Neuronal stem cell (in vitro differentiated cells): ENCODE data around the gene TNFSF15.

Experiments
- DNase-seq: peaks from one replicate; pipeline ENCODE4 v3.0.0-alpha.2; 2013; ENCODE audit warnings: low spot score
- H2AFZ ChIP-seq: one replicate; pipeline ENCODE4 v1.6.1; 2013; ENCODE audit warnings: mild to moderate bottlenecking, low read length, inconsistent platforms
- H2AK5ac ChIP-seq: 2 replicates; pipeline ENCODE4 v1.6.1; 2013; ENCODE audit warnings: low read depth, mild to moderate bottlenecking, inconsistent platforms, low read length, moderate library complexity, mixed read lengths
- H2BK120ac ChIP-seq: 2 replicates; pipeline ENCODE4 v1.6.1; 2013; ENCODE audit warnings: low read depth, mild to moderate bottlenecking, inconsistent platforms, low read length, moderate library complexity, mixed read lengths
- H2BK12ac ChIP-seq: one replicate; pipeline ENCODE4 v1.6.1; 2013; ENCODE audit warnings: low read length, inconsistent platforms
- H2BK15ac ChIP-seq: 2 replicates; pipeline ENCODE4 v1.6.1; 2013; ENCODE audit warnings: mild to moderate bottlenecking, low read length, inconsistent platforms, mixed read lengths
- H2BK5ac ChIP-seq: one replicate; pipeline ENCODE4 v1.6.1; 2013; ENCODE audit warnings: inconsistent platforms, mild to moderate bottlenecking, low read length, moderate library complexity
- H3K14ac ChIP-seq: one replicate; pipeline ENCODE4 v1.6.1; 2013; ENCODE audit warnings: low read length, inconsistent platforms
- H3K18ac ChIP-seq: 2 replicates; pipeline ENCODE4 v1.6.1; 2013; ENCODE audit warnings: low read length, inconsistent platforms
- H3K23ac ChIP-seq: 2 replicates; pipeline ENCODE4 v1.6.1; 2013; ENCODE audit warnings: low read depth, mild to moderate bottlenecking, mixed read lengths, low read length, inconsistent platforms; ENCODE audit not compliant: poor library complexity
- H3K27ac ChIP-seq: replicated peaks from 3 replicates; pipeline ENCODE4 v1.5.1; 2013; ENCODE audit warnings: low read length, inconsistent platforms
- H3K27me3 ChIP-seq, 3 experiments: 2 replicates each; pipeline ENCODE4 v1.6.1; 2013; ENCODE audit warnings: low read length in 3 of 3, mild to moderate bottlenecking in 2 of 3, inconsistent platforms in 1 of 3, low read depth in 1 of 3, mixed read lengths in 1 of 3, moderate library complexity in 1 of 3; ENCODE audit not compliant: control insufficient read depth in 3 of 3, insufficient read depth in 3 of 3
- H3K36me3 ChIP-seq, 2 donors: replicated peaks in 1 of 2; 2 replicates each; pipeline ENCODE4 v1.6.1; 2013; ENCODE audit warnings: low read length in 2 of 2; ENCODE audit not compliant: control insufficient read depth in 2 of 2, insufficient read depth in 2 of 2
- H3K4ac ChIP-seq: 2 replicates; pipeline ENCODE4 v1.6.1; 2013; ENCODE audit warnings: inconsistent platforms, mild to moderate bottlenecking, low read length, moderate library complexity
- H3K4me1 ChIP-seq, 2 donors: 1 replicate in 1 of 2; 2 replicates in 1 of 2; pipeline ENCODE4 v1.6.1; 2013; ENCODE audit warnings: low read length in 2 of 2, low read depth in 1 of 2; ENCODE audit not compliant: control insufficient read depth in 2 of 2, insufficient read depth in 1 of 2
- H3K4me2 ChIP-seq: one replicate; pipeline ENCODE4 v1.6.1; 2013; ENCODE audit warnings: mild to moderate bottlenecking, low read length, inconsistent platforms; ENCODE audit not compliant: insufficient read depth, poor library complexity, severe bottlenecking
- H3K4me3 ChIP-seq, 2 donors: 2 replicates each; pipeline ENCODE4 v1.5.1; 2013; ENCODE audit warnings: low read length in 2 of 2, mild to moderate bottlenecking in 2 of 2, inconsistent platforms in 1 of 2, moderate library complexity in 1 of 2
- H3K79me1 ChIP-seq: one replicate; pipeline ENCODE4 v1.6.1; 2013; ENCODE audit warnings: low read depth, mild to moderate bottlenecking, inconsistent platforms, low read length, moderate library complexity
- H3K9ac ChIP-seq: one replicate; pipeline ENCODE4 v1.6.1; 2013; ENCODE audit warnings: mild to moderate bottlenecking, low read depth, low read length, inconsistent platforms; ENCODE audit not compliant: poor library complexity
- H3K9me3 ChIP-seq, 2 donors: replicated peaks in 1 of 2; 2 replicates each; pipeline versions ENCODE3 to v1.6.1; 2013; ENCODE audit warnings: low read length in 2 of 2, mild to moderate bottlenecking in 2 of 2, inconsistent platforms in 1 of 2, low read depth in 1 of 2, mixed read lengths in 1 of 2, moderate library complexity in 1 of 2; ENCODE audit not compliant: control insufficient read depth in 2 of 2, insufficient read depth in 1 of 2
- H4K8ac ChIP-seq: one replicate; pipeline ENCODE4 v1.6.1; 2013; ENCODE audit warnings: low read depth, mild to moderate bottlenecking, inconsistent platforms, low read length, moderate library complexity
- H4K91ac ChIP-seq: one replicate; pipeline ENCODE4 v1.6.1; 2013; ENCODE audit warnings: low read length, low read depth, mild to moderate bottlenecking, inconsistent platforms; ENCODE audit not compliant: poor library complexity
- WGBS, 2 donors: extraction: QIAGEN DNeasy Blood & Tissue Kit; methylation state at CpG; one replicate each; pipeline ENCODE4 v1.1.7; 2013; ENCODE audit warnings: missing lambda C conversion rate in 2 of 2, mixed read lengths in 1 of 2; ENCODE audit not compliant: insufficient read length in 2 of 2, insufficient replicate concordance in 1 of 2; ENCODE audit errors: extremely low coverage in 2 of 2; 5-methylcytosine and 5-hydroxymethylcytosine counted together

Gene TNFSF15

GRCh38 chr9:114837923-114838322 is 32.1 kb upstream of the TNFSF15 start:
- no peaks in the 10 kb centered on the region for H3K4me1 ChIP-seq
- H2BK120ac ChIP-seq: no peak overlapping the region
- peaks cover 0 to 2% of the 10 kb centered on the region in 2 donors for H3K9me3 ChIP-seq
- no peaks in the 10 kb centered on the region for H3K27me3 ChIP-seq
- H3K27ac ChIP-seq: no peak overlapping the region
- H3K4ac ChIP-seq: no peak overlapping the region
- H2BK15ac ChIP-seq: no peak overlapping the region
- no peak overlapping the region for H3K4me3 ChIP-seq
- H3K36me3 ChIP-seq: no peaks in the 10 kb centered on the region
- no peak overlapping the region for H2BK5ac ChIP-seq
- no peaks in the 10 kb centered on the region for H3K79me1 ChIP-seq
- H2AK5ac ChIP-seq: no peak overlapping the region
- H4K91ac ChIP-seq: no peak overlapping the region
- H3K18ac ChIP-seq: no peak overlapping the region
- DNase-seq: no peak
- no peak overlapping the region for H3K14ac ChIP-seq
- no peak overlapping the region for H3K4me2 ChIP-seq
- no peak overlapping the region for H2AFZ ChIP-seq
- H3K23ac ChIP-seq: no peak overlapping the region
- H4K8ac ChIP-seq: no peak overlapping the region
- H3K9ac ChIP-seq: no peak overlapping the region
- no peak overlapping the region for H2BK12ac ChIP-seq

DNA sequence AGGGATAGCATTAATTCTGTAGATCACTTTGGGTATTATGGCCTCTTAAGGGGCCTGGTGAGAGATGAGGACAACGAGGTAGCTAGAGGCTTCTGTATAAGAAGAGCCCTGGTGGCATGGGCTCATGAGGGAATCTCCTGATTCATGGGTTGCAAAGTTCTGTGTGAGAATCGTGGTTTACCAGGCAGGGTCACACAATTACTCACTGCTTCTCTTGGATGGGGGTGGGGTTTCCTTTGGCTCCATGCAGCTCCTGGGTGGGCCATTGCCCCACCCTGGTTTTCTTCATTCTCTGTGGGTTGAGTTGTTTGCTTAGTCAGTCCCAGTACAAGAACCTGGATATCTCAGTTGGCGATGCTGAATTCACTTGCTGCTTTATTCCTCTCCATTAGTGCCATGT is 30.9 kb upstream of the TNFSF15 start:
- no peaks in the 10 kb centered on the region for H3K36me3 ChIP-seq
- H2BK15ac ChIP-seq: no peak overlapping the region
- WGBS, 2 donors: no CpG with 5 or more reads among the region's 3 CpGs

GRCh38 chr9:114834386-114834785 is 28.5 kb upstream of the TNFSF15 start:
- H3K36me3 ChIP-seq: no peaks in the 10 kb centered on the region
- no peaks in the 10 kb centered on the region for H3K4me1 ChIP-seq
- H2AFZ ChIP-seq: no peak overlapping the region
- H2BK120ac ChIP-seq: no peak overlapping the region
- DNase-seq: no peak
- H4K91ac ChIP-seq: no peak overlapping the region
- H3K23ac ChIP-seq: no peak overlapping the region
- H3K27ac ChIP-seq: no peak overlapping the region
- no peak overlapping the region for H3K14ac ChIP-seq
- H2BK12ac ChIP-seq: no peak overlapping the region
- H3K9me3 ChIP-seq: no peaks in the 10 kb centered on the region
- no peak overlapping the region for H3K4me3 ChIP-seq
- no peaks in the 10 kb centered on the region for H3K27me3 ChIP-seq
- no peak overlapping the region for H2BK15ac ChIP-seq
- no peak overlapping the region for H3K4ac ChIP-seq
- H4K8ac ChIP-seq: no peak overlapping the region
- H3K18ac ChIP-seq: no peak overlapping the region
- H3K4me2 ChIP-seq: no peak overlapping the region
- no peak overlapping the region for H2AK5ac ChIP-seq
- H3K79me1 ChIP-seq: no peaks in the 10 kb centered on the region
- H3K9ac ChIP-seq: no peak overlapping the region
- no peak overlapping the region for H2BK5ac ChIP-seq

More for the DNA sequence above, 30.9 kb upstream of the TNFSF15 start:
- Histone ChIP-seq H3K18ac (no peak overlapping the region), H2AK5ac (no peak overlapping the region), H3K9ac (no peak overlapping the region), H2BK120ac (no peak overlapping the region), H2BK12ac (no peak overlapping the region), H2AFZ (no peak overlapping the region), H3K14ac (no peak overlapping the region), H3K4me2 (no peak overlapping the region), H2BK5ac (no peak overlapping the region), H3K23ac (no peak overlapping the region), H3K4me3 (no peak overlapping the region), H3K4ac (no peak overlapping the region), H3K4me1 (no peaks in the 10 kb centered on the region), H4K91ac (no peak overlapping the region), H3K27ac (no peak overlapping the region), H4K8ac (no peak overlapping the region), H3K27me3 (no peaks in the 10 kb centered on the region), H3K9me3 (peaks cover 0 to 2% of the 10 kb centered on the region in 2 donors), H3K79me1 (no peaks in the 10 kb centered on the region)
- DNase-seq: no peak

DNA sequence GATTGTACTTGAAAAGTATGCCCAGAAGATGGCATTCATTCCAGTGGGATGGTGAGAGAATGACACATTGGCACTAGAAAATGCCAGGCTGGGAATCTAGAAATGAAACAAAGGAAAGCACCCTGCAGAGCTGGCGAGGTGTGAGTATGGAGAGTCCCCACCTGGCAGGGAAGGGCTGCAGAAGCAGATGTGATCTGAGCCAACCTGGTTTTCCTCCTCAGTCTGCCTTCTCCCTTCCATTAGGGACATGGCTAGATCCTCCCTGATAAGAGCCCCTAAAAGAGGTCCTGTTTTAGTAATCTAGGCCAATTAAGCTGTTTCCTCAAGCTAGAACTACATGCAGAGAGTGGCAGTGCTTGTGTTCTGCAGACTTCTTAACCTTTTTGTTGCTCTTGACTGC is 24.7 kb upstream of the TNFSF15 start:
- Histone ChIP-seq H3K4ac (no peak overlapping the region), H2AK5ac (no peak overlapping the region), H4K91ac (no peak overlapping the region), H3K36me3 (no peaks in the 10 kb centered on the region), H3K79me1 (no peaks in the 10 kb centered on the region), H3K27me3 (no peaks in the 10 kb centered on the region), H2BK15ac (no peak overlapping the region), H3K18ac (no peak overlapping the region), H3K27ac (no peak overlapping the region), H3K4me3 (no peak overlapping the region), H2BK5ac (no peak overlapping the region), H3K14ac (no peak overlapping the region), H2AFZ (no peak overlapping the region), H3K4me2 (no peak overlapping the region), H3K9ac (no peak overlapping the region), H3K4me1 (no peaks in the 10 kb centered on the region), H2BK12ac (no peak overlapping the region), H4K8ac (no peak overlapping the region), H3K23ac (no peak overlapping the region), H2BK120ac (no peak overlapping the region), H3K9me3 (no peaks in the 10 kb centered on the region)
- no peak for DNase-seq
- WGBS, 2 donors: no CpG with 5 or more reads among the region's 1 CpG
